GM21737 (cell line): ENCODE measurements around the gene FAM186B.

Experiments
- ATAC-seq: cut with Tn5 transposase; IDR thresholded peaks from one replicate; pipeline ENCODE4 v1.9.1; 2021; ENCODE audit warnings: mild to moderate bottlenecking, moderate library complexity; ENCODE audit not compliant: unreplicated experiment

The FAM186B gene

DNA sequence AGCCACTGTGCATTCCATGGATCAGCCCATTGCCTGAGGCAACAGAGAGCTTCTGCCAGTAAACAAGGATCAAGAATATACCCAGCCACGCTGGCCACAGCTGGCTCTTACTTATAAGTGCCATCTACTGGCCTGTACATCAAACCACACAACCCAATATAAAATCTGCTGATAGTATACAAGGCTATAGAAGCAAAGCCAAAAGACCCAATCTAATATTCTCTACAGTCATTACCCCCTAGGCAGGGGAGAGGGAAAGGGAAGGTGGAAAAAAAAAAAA is 4.4 kb upstream of the FAM186B start:
- ATAC-seq: no peak

DNA sequence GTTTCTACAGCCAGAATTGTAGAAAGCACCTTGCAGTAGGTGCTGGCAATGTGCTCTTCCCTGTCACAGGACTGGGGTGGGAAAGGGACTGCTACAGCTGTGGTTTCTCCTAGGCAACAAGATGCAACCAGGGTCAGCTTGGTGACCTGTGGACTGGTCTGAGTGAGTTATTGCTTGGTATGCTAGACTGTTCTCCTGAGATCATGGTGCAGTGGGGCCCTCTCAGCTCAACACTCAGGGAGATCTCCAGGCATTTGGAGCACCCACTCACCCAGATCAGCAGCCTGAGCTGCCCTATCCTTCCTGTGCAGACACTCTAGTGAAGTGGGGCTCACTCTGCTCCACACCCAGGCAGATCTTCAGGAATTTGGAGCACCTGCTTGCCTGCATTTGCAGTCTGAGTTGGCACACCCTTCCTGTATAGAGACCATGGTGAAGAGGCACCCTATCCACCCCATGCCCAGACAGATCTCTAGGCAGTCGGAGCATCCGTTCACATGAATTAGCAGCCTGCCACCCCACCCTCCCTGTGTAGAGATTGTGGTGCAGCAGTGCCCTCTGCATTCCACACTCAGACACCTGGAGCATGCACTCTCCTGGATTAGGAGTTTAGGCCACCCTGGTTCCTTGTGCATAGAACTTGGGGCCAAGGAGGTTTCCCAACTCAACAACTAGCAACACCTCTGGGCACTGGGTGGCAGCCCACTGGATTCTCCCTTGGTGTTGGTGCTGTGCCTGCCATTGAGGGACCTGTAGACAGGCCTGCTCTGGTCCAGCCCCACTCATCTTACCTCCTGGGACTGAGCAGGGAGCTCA is 3.8 kb upstream of the FAM186B start:
- no peak for ATAC-seq

DNA sequence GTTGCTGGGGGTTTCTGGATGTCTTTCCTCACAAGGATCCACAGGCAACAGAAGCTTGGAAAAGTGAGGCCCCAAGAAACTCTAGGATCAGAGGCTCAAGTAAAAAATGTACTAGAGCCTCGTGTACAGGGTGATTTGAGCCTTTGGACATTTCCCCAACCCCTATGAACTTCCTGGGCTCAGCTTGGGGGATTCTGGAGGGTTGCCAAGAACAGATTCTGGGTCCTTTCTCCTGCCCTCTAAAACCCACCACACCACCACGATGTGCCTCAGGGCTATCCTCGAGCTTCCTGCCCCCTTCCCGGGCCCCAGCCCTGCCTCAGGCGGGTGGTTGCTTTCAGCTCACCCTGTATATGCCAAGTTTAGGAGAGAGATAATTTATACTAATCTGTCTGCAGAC is 583 bp downstream of the FAM186B start:
- no peak for ATAC-seq

DNA sequence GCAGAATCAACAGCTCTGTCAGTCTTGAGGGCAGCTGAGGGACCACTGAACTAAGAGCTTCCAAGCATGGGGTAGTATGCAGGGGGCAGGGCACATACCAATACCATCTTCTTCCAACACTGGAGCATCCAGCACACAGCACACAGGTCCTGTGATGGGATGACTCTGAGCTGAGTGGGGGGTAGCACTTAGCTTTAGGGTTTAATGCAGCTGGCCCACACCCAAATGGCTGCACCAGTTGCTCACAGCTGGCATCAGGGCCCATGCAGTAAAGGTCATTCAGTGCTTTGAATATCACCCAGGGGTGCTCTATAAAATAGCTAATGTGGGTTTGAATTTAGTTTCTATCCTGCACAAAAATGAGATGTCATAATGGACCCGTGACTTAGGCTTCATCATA is 1.7 kb downstream of the FAM186B start:
- ATAC-seq: no peak

- ATAC-seq: no peak
Measured at GRCh38 chr12:49599961-49600360, 5.5 kb downstream of the FAM186B start.

- ATAC-seq: no peak
Measured at GRCh38 chr12:49598527-49598926, 6.9 kb downstream of the FAM186B start.

DNA sequence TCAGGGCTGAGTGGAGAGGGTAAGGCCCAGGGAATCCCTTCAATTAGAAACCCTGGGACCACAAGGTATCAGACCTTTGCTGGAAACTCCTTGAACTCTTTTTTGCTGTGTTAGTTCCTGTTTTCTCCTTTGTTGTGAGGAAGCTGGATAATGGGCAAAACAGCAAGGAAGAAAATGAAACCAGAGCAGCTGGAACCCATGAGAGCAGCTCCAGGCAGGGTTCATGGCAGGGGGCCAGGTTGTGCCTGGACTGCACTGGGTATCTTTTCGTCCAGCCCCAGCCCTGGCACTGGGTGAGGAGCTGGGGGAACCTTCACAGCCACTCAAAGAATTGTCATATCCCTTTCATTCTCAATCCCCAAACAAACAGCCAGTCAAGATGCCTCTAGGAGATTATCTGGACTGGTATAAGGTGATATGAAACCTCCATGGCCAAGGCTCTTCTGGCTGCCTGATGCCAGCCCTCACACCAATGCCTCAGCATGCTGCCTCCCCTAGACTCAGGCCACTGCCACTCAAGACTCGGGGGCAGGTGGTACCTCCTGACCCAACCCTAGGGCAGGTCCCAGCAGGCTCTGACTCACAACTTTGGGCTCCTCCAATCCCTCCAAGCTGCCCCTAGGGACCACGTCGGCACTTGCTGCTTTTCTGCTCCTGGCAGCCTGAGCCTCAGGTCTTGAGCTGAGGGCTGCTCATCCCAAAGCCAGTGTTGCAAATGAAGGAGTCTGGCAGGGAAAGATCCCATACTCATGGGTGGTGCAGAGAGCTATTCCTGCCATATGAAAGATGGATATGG is 16.5 kb downstream of the FAM186B start:
- no peak for ATAC-seq

DNA sequence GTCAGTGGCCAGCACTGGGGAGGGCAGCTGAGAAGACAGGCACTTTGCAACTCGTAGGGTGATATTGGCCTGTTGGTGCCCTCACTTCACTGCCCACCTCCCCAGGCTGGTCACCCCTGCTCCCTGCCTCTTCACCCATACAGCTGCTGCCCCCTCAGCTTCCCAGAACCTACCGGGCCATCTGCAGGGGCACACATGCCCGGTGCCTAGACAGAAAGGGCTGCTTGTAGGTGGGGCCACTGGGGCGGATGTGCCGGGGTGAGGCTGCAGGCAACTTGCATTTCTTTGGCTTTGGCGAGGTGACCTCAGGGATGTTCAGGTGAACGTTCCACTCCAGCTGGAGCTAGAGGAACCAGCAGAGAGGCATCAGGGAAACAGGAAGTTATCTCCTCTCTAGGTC is 17.2 kb downstream of the FAM186B start:
- no peak for ATAC-seq

GRCh38 chr12:49587174-49587908 is 18.1 kb downstream of the FAM186B start:
- no peak for ATAC-seq

DNA sequence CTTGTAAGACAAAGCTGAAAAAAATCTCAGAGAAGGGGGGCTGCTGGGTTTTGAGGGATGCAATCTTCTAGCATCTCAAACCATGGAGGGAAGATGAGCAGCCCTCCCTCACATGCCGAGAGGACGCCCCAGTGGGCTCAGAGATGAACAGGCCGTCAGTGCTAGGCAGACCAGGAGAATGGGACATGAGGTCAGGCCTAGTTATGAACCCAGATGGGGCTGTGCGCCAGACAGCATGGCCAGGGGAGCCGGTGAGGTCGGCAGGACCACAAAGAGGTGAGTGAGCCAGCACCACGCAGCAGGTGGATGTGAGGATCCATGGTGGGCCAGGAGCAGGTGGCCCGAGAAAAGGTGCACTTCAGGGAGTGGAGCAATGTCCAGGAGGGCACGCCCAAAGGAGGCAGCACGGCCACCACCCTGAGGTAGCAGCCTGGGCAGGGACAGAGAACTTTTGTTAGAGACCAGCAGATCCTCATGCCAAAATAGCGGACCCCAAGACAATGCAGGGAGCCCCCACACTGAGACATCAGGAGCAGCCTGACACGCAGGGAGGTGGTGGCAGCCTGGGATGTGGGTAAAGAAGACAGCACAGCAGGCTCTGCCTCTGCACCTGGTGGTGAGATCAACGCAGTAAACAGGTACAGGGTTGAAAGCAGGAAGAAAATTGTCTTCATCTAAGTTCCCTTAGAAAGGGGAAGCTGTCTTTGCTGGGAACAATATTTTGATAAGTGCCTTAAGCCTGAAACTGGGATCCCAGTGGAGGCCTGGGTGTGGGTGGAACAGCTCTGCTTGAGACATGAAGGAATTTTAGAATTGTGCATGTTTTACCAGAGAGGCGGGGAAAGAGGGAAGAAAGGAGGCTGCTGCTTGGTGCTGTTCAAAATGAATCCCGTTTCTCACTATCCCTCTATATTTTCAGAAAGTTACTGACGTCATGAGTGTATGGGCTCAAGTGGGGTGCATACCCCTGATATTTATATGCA is 19.7 kb downstream of the FAM186B start:
- no peak for ATAC-seq

DNA sequence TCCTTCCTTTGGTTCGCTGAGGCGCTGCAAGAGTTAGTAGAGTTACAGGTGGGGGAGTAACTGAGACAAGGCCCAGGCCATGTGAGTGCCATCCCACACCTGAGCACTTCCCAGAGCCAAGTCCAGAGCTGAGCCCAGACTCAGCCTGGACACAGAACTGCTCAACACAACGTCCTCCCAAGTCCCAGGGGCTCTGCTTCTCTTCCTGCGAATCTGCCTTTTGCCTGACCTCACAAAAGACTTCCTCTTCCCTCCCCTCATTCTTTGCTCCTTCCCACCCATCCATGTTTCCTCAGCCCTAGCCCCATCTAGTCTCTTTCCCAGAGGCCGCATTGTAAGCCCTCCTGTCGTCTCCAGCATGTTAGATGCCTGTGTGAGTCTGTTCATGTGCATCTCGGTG is 20.8 kb downstream of the FAM186B start:
- no peak for ATAC-seq

DNA sequence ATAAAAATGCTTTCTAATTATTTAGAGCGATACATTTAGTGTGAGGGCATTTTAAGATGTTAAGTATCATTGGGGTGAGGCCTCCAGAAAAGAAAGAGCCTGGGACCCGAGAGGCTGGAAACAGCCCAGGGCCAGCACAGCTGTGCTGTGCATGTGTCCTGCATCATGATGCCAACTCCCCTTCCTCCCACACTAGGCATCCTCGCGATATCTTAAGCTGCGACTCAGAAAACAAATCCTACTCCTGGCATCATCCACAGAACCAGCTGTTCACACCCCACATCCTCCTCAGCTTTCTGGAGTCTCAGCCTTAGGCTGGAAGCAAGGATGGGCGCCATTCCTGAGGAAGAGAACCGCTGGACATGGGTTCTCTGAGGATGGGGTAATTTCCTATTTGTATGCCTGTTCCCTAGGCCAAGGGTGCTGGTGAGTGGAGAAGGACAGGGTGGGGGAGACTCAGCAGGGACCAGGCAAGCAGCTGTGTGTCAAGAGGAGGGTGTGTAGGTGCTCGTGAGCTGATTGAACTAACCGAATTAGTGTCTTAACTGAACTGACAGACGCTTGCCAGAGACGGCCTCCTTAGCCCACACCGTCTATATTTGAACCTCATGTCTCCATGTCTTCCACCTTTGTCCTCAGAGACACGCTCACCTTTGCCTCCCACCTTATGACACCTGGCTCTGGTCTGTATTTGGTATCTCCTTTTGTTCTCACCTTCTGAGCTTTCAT is 21.9 kb downstream of the FAM186B start:
- ATAC-seq: no peak

DNA sequence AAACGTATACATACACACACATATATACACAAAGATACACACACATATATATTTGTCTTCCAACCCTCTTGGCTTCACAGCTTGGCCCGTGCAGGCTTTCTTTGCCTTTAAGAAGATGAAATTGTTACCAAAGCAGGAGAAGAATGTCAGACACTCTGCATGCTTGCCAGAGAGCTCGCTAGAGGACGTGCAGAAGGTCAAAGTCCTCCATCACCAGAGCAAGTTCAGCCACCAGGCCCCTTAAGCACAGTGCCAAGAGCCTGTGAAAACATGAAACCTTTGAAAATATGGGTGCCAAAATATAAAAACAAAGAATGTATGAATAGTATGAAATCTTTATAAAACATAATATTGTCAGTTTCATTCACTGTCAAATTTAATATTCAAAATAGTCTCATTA is 22.6 kb downstream of the FAM186B start:
- ATAC-seq: no peak

GRCh38 chr12:49582201-49582600 is 23.2 kb downstream of the FAM186B start:
- ATAC-seq: no peak

DNA sequence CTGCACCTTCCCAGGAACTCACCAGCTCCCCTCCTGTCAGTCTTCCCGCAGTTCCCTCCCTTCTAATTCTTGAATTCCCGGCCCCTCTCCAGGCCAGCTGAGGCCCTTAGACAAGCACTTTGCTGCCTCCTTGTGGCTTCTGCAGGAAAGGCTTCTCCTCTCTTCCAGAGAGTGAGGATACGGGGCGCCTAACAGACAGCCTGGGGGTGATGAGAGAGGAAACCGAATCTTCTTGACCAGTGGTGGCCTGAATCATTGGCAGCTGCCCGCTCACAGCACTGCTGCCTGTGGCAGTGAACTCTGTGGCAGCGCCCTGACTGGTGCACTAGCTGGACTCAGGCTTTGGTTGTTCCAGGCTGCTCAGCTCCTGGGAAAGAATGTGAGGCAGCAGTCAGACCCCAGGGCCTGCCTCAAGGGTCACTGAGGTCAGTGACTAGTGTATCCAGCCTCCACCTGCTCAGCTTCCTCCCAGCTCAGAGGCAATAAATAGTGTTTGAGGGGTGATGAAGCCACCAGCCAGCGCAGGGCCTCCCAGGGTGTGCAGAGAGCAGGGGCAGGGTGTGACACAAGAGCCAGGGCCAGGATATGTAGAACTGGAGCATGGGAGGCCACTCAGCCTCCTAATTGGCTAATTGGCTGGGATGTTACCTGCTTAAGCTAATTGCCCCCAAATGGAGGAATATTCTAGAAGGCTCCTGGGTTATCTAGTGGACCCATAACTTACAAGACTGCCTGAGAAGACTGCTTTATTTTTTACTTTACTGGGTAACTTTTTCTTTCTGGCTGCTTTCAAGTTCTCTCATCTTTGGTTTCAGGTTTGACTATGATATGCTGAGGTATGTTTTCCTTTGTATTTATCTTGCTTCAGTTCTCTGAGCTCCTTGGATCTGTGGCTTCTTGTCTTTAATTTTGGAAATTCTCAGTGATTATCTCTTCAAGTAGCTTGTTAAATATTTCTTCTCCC is 24.6 kb downstream of the FAM186B start:
- ATAC-seq: no peak

DNA sequence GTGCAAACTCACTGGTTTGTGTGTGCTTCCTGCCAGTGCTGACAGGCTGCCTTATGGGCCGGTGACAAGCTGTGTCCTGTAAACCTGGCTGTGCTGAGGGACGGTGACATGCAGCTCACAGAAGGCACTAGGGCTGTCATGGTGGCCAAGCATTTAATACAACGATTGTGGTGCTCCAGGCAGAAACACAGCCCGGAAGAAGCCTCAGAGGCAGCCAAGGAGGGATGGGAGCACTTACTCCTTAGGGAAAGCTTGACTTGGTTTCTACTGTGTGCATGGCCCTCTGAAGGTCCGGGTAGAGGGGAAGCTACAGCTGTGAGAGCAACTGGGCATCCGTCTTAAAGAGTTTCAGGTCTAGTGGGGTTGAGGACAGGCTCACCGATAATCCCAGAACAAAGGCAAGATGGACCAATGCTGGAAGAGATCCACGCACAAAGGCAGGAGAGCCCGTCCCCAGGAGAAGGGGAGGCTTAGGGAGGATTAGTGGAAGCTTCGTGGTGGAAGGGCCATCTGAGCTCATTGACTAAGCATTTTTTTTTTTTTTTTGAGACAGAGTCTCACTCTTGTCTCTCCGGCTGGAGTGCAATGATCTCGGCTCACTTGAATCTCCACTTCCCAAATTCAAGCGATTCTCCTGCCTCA is 26.8 kb downstream of the FAM186B start:
- no peak for ATAC-seq

GRCh38 chr12:49577589-49578315 is 27.7 kb downstream of the FAM186B start:
- no peak for ATAC-seq
